Activated T-cell treated with anti-CD3 and anti-CD28 coated beads for 4 hours (primary cell): Measurements from ENCODE around the gene ACP2.
A peak's percentile ranks its signal among the peaks of the same experiment; 100 is the strongest.
"Not testable (repeated sequence)": the region's sequence is repeated elsewhere in the genome, so short reads cannot be mapped to it uniquely, and the experiment has no call there.

Experiments used
- DNase-seq: peaks from one replicate; pipeline ENCODE4 v3.0.0-alpha.2; 2020

Gene ACP2

GRCh38 chr11:47239852-47240251 lies 8.8 kb downstream of the ACP2 start:
- no peak for DNase-seq

GRCh38 chr11:47236482-47236881 lies 12.1 kb downstream of the ACP2 start:
- DNase-seq: no peak

- no peak for DNase-seq
Observed at GRCh38 chr11:47235163-47235562, 13.5 kb downstream of the ACP2 start.

DNA sequence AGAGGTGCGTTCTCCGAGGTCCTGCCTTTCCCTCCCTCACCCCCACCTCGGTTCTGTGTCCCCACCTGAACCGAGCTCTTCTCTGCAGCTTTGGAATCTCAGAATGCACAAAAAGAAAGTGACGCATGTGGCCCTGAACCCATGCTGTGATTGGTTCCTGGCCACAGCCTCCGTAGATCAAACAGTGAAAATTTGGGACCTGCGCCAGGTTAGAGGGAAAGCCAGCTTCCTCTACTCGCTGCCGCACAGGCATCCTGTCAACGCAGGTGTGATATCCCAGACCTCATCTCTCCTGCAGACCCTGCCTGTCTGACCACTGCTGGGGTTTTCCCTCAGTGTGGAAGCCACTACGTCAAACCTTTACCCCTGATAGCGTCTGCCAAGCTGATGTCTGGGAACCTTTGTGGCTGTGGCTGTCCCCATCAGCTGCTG lies 13.9 kb downstream of the ACP2 start:
- peak; percentile 16 for DNase-seq

GRCh38 chr11:47233989-47234668 lies 14.5 kb downstream of the ACP2 start:
- no peak for DNase-seq

GRCh38 chr11:47233051-47233450 lies 15.6 kb downstream of the ACP2 start:
- no peak for DNase-seq

DNA sequence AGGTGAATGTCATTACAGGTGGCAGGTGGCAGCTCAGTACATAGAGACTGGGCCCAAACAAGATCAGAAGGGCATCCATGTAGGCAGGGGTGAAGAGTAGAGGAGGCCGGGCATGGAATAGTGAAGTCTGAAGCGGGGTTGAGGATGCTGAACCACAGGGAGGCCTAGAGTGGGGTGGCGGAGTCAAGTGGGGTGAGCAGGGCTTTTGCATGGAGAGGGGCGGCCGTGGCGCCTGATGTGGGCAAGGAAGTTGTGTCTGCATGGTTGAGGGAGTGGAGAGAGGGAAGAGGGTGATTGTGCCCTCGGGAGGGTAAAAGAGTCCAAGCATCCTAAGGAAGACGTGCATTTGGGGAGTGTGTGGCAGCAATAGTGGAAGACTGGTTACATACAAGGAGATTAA lies 19.5 kb downstream of the ACP2 start:
- no peak for DNase-seq

DNA sequence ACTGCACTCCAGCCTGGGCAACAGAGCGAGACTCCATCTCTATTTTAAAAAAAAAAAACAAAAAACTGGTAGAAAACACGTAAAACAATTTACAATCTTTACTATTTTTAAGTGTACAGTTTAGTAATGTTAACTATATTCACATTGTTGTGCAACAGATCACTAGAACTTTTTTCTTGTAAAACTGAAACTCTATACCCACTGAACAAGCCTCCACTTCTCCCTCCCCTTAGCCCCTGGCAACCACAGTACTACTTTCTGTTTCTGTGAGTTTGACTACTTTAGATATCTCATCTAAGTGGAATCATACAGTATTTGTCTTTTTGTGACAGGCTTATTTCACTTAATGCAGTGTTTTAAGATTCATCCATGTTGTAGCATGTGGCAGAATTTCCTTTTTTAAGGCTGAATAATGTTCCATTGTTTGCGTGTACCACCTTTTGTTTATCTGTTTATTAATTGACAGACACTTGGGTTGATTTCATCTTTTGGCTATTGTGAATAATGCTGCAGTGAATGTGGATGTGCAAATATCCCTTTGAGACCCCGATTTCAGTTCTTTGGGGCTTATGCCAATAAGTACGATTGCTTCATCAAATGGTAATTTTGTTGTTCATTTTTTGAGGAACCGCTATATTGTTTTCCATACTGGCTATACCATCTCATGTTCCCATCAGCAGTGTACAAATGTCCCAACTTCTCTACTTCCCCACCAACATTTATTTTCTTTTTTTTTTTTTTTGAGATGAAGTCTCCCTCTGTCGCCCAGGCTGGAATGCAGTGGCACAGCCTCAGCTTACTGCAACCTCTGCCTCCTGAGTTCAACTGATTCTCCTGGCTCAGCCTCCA lies 22.8 kb downstream of the ACP2 start:
- no peak for DNase-seq

DNA sequence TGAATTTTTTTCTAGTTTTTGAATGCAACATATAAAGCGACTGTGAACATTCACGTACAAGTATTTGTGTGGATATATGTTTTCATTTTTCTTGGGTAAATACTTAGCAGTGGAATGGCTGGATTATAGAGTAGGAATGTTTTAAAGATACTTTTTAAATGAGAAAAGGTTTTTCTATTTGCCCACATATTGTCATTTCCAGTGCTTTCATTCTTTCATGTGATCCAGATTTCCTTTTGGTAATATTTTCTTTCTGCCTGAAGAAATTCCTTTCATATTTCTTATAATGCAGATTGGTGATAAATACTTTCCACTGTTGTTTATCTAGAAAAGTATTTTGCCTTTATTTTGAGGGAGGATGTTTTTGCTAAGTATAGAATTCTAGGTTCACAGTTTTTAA lies 25.9 kb downstream of the ACP2 start:
- DNase-seq: no peak

GRCh38 chr11:47220401-47220821 lies 28.2 kb downstream of the ACP2 start:
- DNase-seq: no peak

DNA sequence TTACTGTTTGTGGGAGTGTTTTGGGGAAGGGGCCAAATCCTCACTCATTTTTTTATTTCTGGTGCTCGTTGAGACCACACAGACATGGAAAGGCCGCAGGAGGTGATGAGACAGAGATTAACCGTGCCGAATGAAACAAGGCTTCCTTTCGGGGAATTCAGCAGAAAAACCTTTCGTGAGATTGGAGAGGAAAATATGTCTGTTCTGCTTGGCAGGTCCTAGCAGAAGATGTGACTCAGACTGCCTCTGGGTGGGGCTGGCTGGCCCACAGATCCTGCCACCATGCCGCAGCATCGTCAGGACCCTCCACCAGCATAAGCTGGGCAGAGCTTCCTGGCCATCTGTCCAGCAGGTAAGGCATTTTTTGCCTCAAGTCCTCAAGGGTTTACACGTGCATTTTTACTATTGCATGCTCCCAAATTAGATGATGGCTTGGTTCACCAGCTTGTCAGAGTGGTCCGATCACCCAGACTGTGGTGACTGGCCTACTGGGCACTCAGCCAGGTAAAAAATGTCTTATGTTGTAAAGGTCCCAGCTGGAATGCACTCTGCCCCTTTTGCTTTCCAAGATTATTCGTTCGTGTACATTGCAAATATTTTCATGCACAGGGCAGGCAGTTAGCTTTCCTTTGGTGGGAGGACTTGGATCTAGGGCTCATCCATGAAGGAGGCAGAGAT lies 32.4 kb downstream of the ACP2 start:
- DNase-seq: peak; percentile 53

DNA sequence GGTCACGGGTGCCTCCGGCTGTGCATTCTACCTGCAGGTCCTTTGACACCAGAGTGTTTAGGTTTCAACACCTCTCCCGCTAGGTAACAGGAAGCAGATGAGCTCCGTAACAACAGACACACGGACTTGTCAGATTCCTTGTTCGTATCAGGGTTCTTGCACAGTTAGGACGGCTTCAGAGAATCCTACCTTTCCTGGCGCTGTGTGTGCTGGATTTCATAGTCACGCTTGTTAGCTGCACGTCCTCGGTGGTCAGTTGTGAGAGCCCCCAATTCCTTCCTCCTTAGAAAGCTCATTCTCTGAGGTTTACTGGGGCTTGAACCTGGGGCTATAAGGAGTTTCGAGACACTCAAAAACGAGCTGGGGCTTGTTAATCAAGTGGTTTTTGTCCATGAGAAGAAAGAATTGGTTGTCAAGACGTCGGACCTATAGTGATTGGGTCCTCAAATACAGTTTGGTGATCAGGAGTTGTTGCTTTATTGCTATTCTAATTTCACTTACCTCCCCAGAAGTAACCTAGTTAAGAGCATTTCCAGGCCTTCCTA lies 33.2 kb downstream of the ACP2 start:
- no peak for DNase-seq

- peak; percentile 73 for DNase-seq
Observed at GRCh38 chr11:47213950-47214565, 34.6 kb downstream of the ACP2 start.

DNA sequence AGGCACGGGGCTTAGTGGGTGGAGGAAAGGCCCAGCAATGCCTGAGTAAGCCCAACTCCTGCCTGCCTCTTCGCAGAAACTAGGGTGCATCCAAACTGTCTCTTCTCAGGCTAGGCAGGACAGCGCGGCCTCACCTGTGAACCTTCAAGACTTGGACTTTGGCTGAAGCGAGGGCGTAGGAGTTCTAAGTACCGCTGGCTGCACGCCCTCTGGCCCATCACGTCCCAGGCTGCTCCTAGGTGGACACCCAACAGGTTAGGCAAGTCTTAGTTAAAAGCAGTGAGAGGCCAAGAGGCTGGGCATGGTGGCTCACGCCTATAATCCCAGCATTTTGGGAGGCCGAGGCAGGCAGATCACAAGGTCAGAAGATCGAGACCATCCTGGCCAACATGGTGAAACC lies 35.7 kb downstream of the ACP2 start:
- no peak for DNase-seq

GRCh38 chr11:47208628-47209027 lies 40.0 kb downstream of the ACP2 start:
- no peak for DNase-seq

DNA sequence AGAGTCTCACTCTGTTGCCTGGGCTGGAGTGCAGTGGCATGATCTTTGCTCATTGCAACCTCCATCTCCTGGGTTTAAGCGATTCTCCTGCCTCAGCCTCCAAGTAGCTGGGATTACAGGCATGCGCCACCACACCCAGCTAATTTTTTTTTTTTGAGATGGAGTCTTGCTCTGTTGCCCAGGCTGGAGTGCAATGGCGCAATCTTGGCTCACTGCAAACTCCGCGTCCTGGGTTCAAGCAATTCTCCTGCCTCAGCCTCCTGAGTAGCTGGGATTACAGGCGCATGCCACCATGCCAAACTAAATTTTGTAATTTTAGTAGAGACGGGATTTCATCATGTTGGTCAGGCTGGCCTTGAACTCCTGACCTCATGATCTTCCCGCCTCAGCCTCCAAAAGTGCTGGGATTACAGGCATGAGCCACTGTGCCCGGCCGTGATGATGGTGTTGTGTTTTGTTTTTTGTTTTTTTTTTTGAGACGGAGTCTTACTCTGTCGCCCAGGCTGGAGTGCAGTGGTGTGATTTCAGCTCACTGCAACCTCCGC lies 40.5 kb downstream of the ACP2 start:
- not testable (repeated sequence) for DNase-seq

DNA sequence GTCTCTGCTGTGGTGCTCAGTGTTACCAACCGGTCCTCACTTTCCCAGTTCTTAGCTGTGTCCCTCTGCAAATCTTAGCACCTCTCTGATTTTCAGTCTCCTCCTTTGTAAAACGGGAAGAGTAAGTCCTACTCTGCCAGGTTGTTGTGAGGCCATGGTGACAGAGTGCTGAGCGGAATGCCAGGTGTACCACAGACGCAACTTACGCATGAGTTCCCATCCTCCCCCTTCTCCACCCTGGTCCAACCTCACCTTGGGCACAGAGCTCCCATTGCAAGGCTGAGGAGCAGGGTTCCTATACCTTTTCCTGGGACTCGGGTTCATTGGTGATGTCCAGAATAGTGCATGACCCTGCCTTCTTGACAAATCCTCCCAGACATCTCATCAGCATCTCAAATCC lies 41.2 kb downstream of the ACP2 start:
- DNase-seq: no peak

GRCh38 chr11:47206577-47206976 lies 42.0 kb downstream of the ACP2 start:
- not testable (repeated sequence) for DNase-seq

- no peak for DNase-seq
Observed at GRCh38 chr11:47204637-47204989, 44.0 kb downstream of the ACP2 start.

DNA sequence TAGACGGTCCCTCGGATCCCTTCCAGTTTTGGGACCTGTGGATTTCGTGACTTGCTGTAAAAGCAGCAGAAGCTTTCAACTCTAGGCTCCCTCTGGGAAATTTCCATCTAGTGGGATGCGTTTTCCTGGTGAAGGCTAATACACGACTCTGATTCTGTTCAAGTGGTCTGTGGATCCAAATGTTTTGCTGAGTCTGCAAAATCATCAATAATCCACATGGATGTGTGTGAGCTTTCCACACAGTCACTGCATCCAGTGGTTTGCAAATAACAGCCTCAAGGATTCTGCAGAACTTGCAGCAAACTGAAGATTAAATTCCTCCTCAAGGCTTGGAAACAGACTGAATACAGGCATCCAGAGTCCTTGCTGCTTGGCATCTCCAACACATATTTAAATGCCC lies 46.0 kb downstream of the ACP2 start:
- DNase-seq: no peak

GRCh38 chr11:47201015-47201414 lies 47.6 kb downstream of the ACP2 start:
- DNase-seq: no peak

- DNase-seq: not testable (repeated sequence)
Observed at GRCh38 chr11:47198161-47198560, 50.5 kb downstream of the ACP2 start.

GRCh38 chr11:47192111-47192510 lies 56.5 kb downstream of the ACP2 start:
- DNase-seq: no peak
